ENCODE results near the gene ZNF587. TPM values are rescaled to one million over a fixed set of nuclear protein-coding genes. Genes with fewer than 3 reads are reported as not detected.
"Not testable (repeated sequence)": the region's sequence is repeated elsewhere in the genome, so short reads cannot be mapped to it uniquely, and the experiment has no call there.

ZNF587 gene
- total RNA-seq, 4 donors from 2014 or later: 9.3 to 47.5 (median 17.6) TPM

DNA sequence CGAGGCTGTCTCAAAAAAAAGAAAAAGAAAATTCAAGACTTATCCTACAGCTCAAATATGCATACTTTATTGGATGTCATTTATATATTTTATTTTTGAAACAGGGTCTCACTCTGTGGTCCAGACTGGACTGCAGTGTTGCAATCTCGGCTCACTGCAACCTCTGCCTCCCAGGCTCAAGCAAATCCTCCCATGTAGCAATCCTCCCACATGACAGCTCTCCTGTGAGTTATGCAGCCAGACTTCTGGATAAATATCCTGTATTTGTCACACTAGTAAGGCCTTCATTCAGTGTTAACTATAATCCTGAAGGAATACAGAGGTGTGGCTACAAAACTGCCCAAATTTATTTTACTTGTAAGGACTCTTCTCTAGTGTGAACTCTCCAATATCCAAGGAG, 42.1 kb upstream of the ZNF587 start:
- TF ChIP-seq POLR2A (IDR thresholded peaks at IDR 0.05): no peak
- TF ChIP-seq, protein P1, sequence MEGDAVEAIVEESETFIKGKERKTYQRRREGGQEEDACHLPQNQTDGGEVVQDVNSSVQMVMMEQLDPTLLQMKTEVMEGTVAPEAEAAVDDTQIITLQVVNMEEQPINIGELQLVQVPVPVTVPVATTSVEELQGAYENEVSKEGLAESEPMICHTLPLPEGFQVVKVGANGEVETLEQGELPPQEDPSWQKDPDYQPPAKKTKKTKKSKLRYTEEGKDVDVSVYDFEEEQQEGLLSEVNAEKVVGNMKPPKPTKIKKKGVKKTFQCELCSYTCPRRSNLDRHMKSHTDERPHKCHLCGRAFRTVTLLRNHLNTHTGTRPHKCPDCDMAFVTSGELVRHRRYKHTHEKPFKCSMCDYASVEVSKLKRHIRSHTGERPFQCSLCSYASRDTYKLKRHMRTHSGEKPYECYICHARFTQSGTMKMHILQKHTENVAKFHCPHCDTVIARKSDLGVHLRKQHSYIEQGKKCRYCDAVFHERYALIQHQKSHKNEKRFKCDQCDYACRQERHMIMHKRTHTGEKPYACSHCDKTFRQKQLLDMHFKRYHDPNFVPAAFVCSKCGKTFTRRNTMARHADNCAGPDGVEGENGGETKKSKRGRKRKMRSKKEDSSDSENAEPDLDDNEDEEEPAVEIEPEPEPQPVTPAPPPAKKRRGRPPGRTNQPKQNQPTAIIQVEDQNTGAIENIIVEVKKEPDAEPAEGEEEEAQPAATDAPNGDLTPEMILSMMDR (IDR thresholded peaks at IDR 0.05): no peak
- no peak for TF ChIP-seq EP300 (IDR thresholded peaks at IDR 0.05)
- no peak for TF ChIP-seq POLR2AphosphoS5 (IDR thresholded peaks at IDR 0.05)
- no peak for ATAC-seq
- peaks cover 0 to 65% of the 10 kb centered on the region in 2 donors for H3K36me3 ChIP-seq
- no peak overlapping the region for H3K27ac ChIP-seq
- 94 to 100% methylated on average over 2 of the region's 2 CpGs for WGBS, 2 donors (ENCODE audit: low coverage in 1 of 2)
- no peaks in the 10 kb centered on the region for H3K9me3 ChIP-seq
- no peak overlapping the region for H3K4me3 ChIP-seq
- H3K4me1 ChIP-seq: peaks cover 0 to 22% (median 1%) of the 10 kb centered on the region in 3 donors
- H3K27me3 ChIP-seq: no peaks in the 10 kb centered on the region

- peaks cover 0 to 67% of the 10 kb centered on the region in 2 donors for H3K36me3 ChIP-seq
- not testable (repeated sequence) for H3K4me3 ChIP-seq, ATAC-seq, H3K9me3 ChIP-seq, H3K27ac ChIP-seq, H3K27me3 ChIP-seq
- peaks cover 0 to 20% (median 7%) of the 10 kb centered on the region in 3 donors for H3K4me1 ChIP-seq
- WGBS, 2 donors (ENCODE audit: low coverage in 1 of 2): 62 to 94% methylated on average over 4 to 14 of the region's 17 CpGs
Measured at GRCh38 chr19:57810410-57811295, 39.0 kb upstream of the ZNF587 start.

- Histone ChIP-seq H3K9me3 (no peaks in the 10 kb centered on the region), H3K4me1 (peaks cover 0 to 20% (median 7%) of the 10 kb centered on the region in 3 donors), H3K36me3 (peaks cover 0 to 51% of the 10 kb centered on the region in 2 donors), H3K27me3 (no peaks in the 10 kb centered on the region), H3K27ac (no peak overlapping the region), H3K4me3 (no peak overlapping the region)
- no peak for ATAC-seq
- no peak for TF ChIP-seq EP300 (IDR thresholded peaks at IDR 0.05)
- TF ChIP-seq, protein P1 (IDR thresholded peaks at IDR 0.05): no peak
- TF ChIP-seq POLR2AphosphoS5 (IDR thresholded peaks at IDR 0.05): no peak
- no peak for TF ChIP-seq POLR2A (IDR thresholded peaks at IDR 0.05)
- WGBS, 2 donors (ENCODE audit: low coverage in 1 of 2): 90 to 91% methylated on average over 2 to 3 of the region's 3 CpGs
Measured at GRCh38 chr19:57812226-57812625, 37.4 kb upstream of the ZNF587 start.

- H3K27ac ChIP-seq, ATAC-seq, H3K4me3 ChIP-seq, H3K9me3 ChIP-seq, H3K27me3 ChIP-seq: not testable (repeated sequence)
- WGBS, 2 donors (ENCODE audit: low coverage in 1 of 2): 97 to 100% methylated on average over 2 to 6 of the region's 13 CpGs
- Histone ChIP-seq H3K4me1 (peaks cover 0 to 20% (median 7%) of the 10 kb centered on the region in 3 donors), H3K36me3 (peaks cover 0 to 42% of the 10 kb centered on the region in 2 donors)
Measured at GRCh38 chr19:57812975-57813820, 36.5 kb upstream of the ZNF587 start.

- Histone ChIP-seq H3K27me3 (no peaks in the 10 kb centered on the region), H3K27ac (peak overlapping the region in 3 of 4 donors; percentile 81 to 83 (median 82)), H3K4me1 (peaks cover 0 to 24% (median 7%) of the 10 kb centered on the region in 3 donors), H3K4me3 (peak overlapping the region; percentile 65 to 75), H3K9me3 (no peaks in the 10 kb centered on the region), H3K36me3 (peaks cover 0 to 36% of the 10 kb centered on the region in 2 donors)
- WGBS, 2 donors (ENCODE audit: low coverage in 1 of 2): 29 to 42% methylated on average over 7 to 12 of the region's 13 CpGs
- no peak for ATAC-seq
- no peak for TF ChIP-seq POLR2AphosphoS5 (IDR thresholded peaks at IDR 0.05)
- TF ChIP-seq, protein P1 (IDR thresholded peaks at IDR 0.05): no peak
Measured at GRCh38 chr19:57813919-57814504, 35.6 kb upstream of the ZNF587 start.

All from gastroesophageal sphincter (tissue), 4 donors.